Endothelial cell of umbilical vein (primary cell): ENCODE results near the gene MS4A14. TPM values are rescaled to one million over a fixed set of nuclear protein-coding genes. Genes with fewer than 3 reads are reported as not detected.

ENCODE experiments used
- BruUV-seq: library from RNA; stranded (reverse); fragments of 400-500 nt; replicated peaks from 2 replicates; lab custom pipeline; 2021; lab: Mats Ljungman, UMichigan
- CTCF ChIA-PET: fragments of 300-600, 350-600 bp; sonication (Branson Sonifier 250); formaldehyde crosslinking; loops from one replicate; lab custom pipeline; 2021; ENCODE audit warnings: antibody characterized with exemption, inconsistent platforms; lab: Charles Lee
- POLR2A ChIA-PET: fragments of 300-600, 350-600 bp; sonication (Branson Sonifier 250); formaldehyde crosslinking; loops from one replicate; lab custom pipeline; 2021; ENCODE audit warnings: antibody characterized with exemption, inconsistent platforms; lab: Charles Lee
- DNase-seq: peaks from one replicate; pipeline ENCODE4 v3.0.0-alpha.2; 2011; ENCODE audit warnings: low read depth, low spot score
- FAIRE-seq: peaks from 2 replicates; lab custom pipeline; 2011; peaks lifted over from hg19 to GRCh38; lab: Jason Lieb, UNC
- H2AFZ ChIP-seq: 2 replicates; pipeline ENCODE4 v1.6.0; 2012; ENCODE audit warnings: low read depth, low read length, control low read depth, inconsistent platforms
- H3K27ac ChIP-seq: 2 replicates; pipeline ENCODE4 v1.5.1; 2011; ENCODE audit warnings: low read depth, mild to moderate bottlenecking, control low read depth, low read length, moderate library complexity; ENCODE audit not compliant: insufficient read depth
- H3K27me3 ChIP-seq, 2 experiments: 2 replicates each; pipeline versions ENCODE4 v1.6.0 to v1.6.1; 2011; ENCODE audit warnings: low read length in 2 of 2, mixed read lengths in 1 of 2; ENCODE audit not compliant: control insufficient read depth in 2 of 2, insufficient read depth in 2 of 2
- H3K36me3 ChIP-seq, 2 experiments: 2 replicates in 1 of 2; 3 replicates in 1 of 2; pipeline ENCODE4 v1.5.1; 2011; ENCODE audit warnings: low read length in 2 of 2, mild to moderate bottlenecking in 1 of 2, moderate library complexity in 1 of 2; ENCODE audit not compliant: control insufficient read depth in 2 of 2, insufficient read depth in 2 of 2; ENCODE audit errors: extremely low read depth in 1 of 2
- H3K4me1 ChIP-seq: 3 replicates; pipeline ENCODE4 v1.5.1; 2011; ENCODE audit warnings: mild to moderate bottlenecking, low read length; ENCODE audit not compliant: control insufficient read depth, insufficient read depth; ENCODE audit errors: extremely low read depth
- H3K4me2 ChIP-seq: 2 replicates; pipeline ENCODE4 v1.6.1; 2011; ENCODE audit warnings: low read length, control low read depth, mixed read lengths; ENCODE audit not compliant: insufficient read depth
- H3K4me3 ChIP-seq, 3 experiments: fragments of 200-600 bp in 1 of 3; sonication (generic), shearing (Covaris generic) in 1 of 3; replicated peaks in 1 of 3; 2 replicates each; pipeline ENCODE4 v1.5.1; 2011 to 2016; ENCODE audit warnings: control low read depth in 3 of 3, low read length in 3 of 3, mild to moderate bottlenecking in 2 of 3, inconsistent platforms in 1 of 3, low read depth in 1 of 3, moderate library complexity in 1 of 3; ENCODE audit not compliant: insufficient read depth in 1 of 3
- H3K79me2 ChIP-seq: 2 replicates; pipeline ENCODE4 v1.6.0; 2012; ENCODE audit warnings: low read length, inconsistent platforms; ENCODE audit not compliant: control insufficient read depth, insufficient read depth
- H3K9ac ChIP-seq: replicated peaks from 2 replicates; pipeline ENCODE3; 2011; ENCODE audit warnings: low read length, control low read depth; ENCODE audit not compliant: insufficient read depth; ENCODE audit errors: extremely low read depth
- H3K9me1 ChIP-seq: replicated peaks from 3 replicates; pipeline ENCODE4 v1.6.0; 2011; ENCODE audit warnings: mild to moderate bottlenecking, low read length; ENCODE audit not compliant: control insufficient read depth, insufficient read depth; ENCODE audit errors: extremely low read depth
- H3K9me3 ChIP-seq: replicated peaks from 2 replicates; pipeline ENCODE4 v1.5.1; 2012; ENCODE audit warnings: low read length, inconsistent platforms; ENCODE audit not compliant: control insufficient read depth, insufficient read depth
- H4K20me1 ChIP-seq: replicated peaks from 2 replicates; pipeline ENCODE3; 2011; ENCODE audit warnings: mild to moderate bottlenecking, low read length; ENCODE audit not compliant: control insufficient read depth, insufficient read depth; ENCODE audit errors: extremely low read depth
- EZH2 ChIP-seq: IDR thresholded peaks from 2 replicates; pipeline ENCODE4 v1.6.1; 2012; ENCODE audit warnings: borderline replicate concordance, low read depth, mild to moderate bottlenecking, moderate library complexity, low read length, inconsistent platforms; ENCODE audit not compliant: severe bottlenecking
- FOS ChIP-seq: IDR thresholded peaks from 2 replicates; pipeline ENCODE4 v1.6.1; 2011; ENCODE audit warnings: mild to moderate bottlenecking, low read length, moderate library complexity, borderline replicate concordance; ENCODE audit not compliant: insufficient read depth
- GATA2 ChIP-seq: IDR thresholded peaks from 2 replicates; pipeline ENCODE4 v1.7.0; 2011; ENCODE audit warnings: low read depth, mild to moderate bottlenecking, moderate library complexity, mixed read lengths, low read length; ENCODE audit not compliant: insufficient read length, insufficient read depth
- JUN ChIP-seq: IDR thresholded peaks from 2 replicates; pipeline ENCODE4 v1.6.1; 2011; ENCODE audit warnings: borderline replicate concordance, low read depth; ENCODE audit not compliant: insufficient read length, insufficient read depth
- MYC ChIP-seq: IDR thresholded peaks from one replicate; pipeline ENCODE4 v1.6.1; 2011; ENCODE audit warnings: mild to moderate bottlenecking, low read depth, low read length
- POLR2A ChIP-seq: IDR thresholded peaks from 2 replicates; pipeline ENCODE4 v1.6.1; 2012; ENCODE audit warnings: low read depth, mild to moderate bottlenecking, control low read depth, low read length
- POLR2AphosphoS5 ChIP-seq: IDR thresholded peaks from 2 replicates; pipeline ENCODE4 v1.6.1; 2012; ENCODE audit warnings: low read depth, mild to moderate bottlenecking, control low read depth, low read length, moderate library complexity; ENCODE audit not compliant: insufficient read depth
- dilution Hi-C: fragments of 300-500 bp; cut with MboI; formaldehyde crosslinking; loops from one replicate; pipeline ENCODE4 v1.15.0; 2019; ENCODE audit warnings: low sequenced_read_pairs; ENCODE audit not compliant: extremely low pct_ligation_motif_present
- intact Hi-C: fragments of 100-400 bp; cut with micrococcal nuclease; formaldehyde crosslinking; loops from one replicate; pipeline ENCODE4 v1.10.0; 2022
- polyA plus RNA-seq, 4 experiments: library from polyadenylated mRNA; depleted of rRNA in 3 of 4; stranded (reverse) in 3 of 4; unstranded in 1 of 4; fragments of >200 nt; gene quantifications; 2 replicates each; pipeline versions ENCODE4 v1.2.1 to v1.2.3, GENCODE V29; 2011 to 2012; ENCODE audit warnings: missing spikeins in 1 of 4
- total RNA-seq: library from RNA; stranded (reverse); gene quantifications from 2 replicates; pipeline ENCODE4 v1.2.3, GENCODE V29; 2021
- TF ChIP-seq, protein P1 (sequence below), 2 donors: IDR thresholded peaks; 1 replicate in 1 of 2; 2 replicates in 1 of 2; pipeline ENCODE4 v1.5.1; 2011; ENCODE audit warnings: low read length in 2 of 2, mild to moderate bottlenecking in 2 of 2, moderate library complexity in 2 of 2, control low read depth in 1 of 2, inconsistent platforms in 1 of 2, low read depth in 1 of 2; ENCODE audit not compliant: insufficient read depth in 1 of 2; ENCODE audit errors: extremely low read depth in 1 of 2
- TF ChIP-seq, protein P2 (sequence below): IDR thresholded peaks from 2 replicates; pipeline ENCODE4 v1.6.1; 2011; ENCODE audit not compliant: insufficient read depth, insufficient read length

MS4A14 gene
- total and polyA plus RNA-seq, 2 donors (not counting 3 experiments of a cell fraction or from before 2014, with no cell fraction given), result not detected

DNA sequence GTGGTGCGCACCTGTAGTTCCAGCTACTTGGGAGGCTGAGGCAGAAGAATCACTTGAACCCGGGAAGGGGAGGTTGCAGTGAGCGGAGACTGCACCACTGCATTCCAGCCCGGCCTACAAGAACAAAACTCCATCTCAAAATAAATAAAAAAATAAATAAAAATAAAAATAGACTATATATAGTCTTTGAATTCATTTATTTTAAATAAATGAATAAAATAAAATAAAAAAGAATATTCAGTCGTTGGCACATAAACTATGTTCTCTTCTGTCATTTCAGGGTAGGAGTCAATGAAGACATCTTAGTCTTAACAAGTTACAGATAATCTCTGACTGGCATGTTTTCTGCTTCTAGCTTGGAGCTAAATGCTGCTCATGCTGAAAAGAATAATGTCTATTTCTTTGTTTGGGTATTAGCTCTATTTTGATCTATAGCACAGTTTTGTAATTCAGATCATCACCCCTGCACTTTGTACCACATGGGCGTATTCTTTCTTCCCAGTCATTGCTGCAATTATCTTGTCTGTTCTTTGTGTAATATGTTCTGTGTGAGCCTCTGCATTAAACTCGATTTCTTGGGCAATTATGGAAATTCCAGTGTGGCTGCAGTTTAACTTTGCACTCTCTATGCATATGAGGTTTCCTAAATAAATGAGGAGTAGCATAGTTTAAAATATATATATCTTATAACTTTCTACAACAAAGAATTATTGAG lies 1.4 kb upstream of the MS4A14 start:
- FAIRE-seq (no peak), DNase-seq (no peak)
- Histone ChIP-seq H3K9ac (no peak overlapping the region), H3K9me1 (no peaks in the 10 kb centered on the region), H3K4me2 (no peak overlapping the region), H2AFZ (no peak overlapping the region), H3K36me3 (no peaks in the 10 kb centered on the region), H3K4me3 (no peak overlapping the region), H4K20me1 (no peaks in the 10 kb centered on the region), H3K27ac (no peak overlapping the region), H3K9me3 (no peaks in the 10 kb centered on the region), H3K79me2 (no peaks in the 10 kb centered on the region), H3K27me3 (no peaks in the 10 kb centered on the region), H3K4me1 (no peaks in the 10 kb centered on the region)
- intact Hi-C loops, result no loop called here
- CTCF ChIA-PET, result no interaction called here
- dilution Hi-C loops, result no loop called here
- POLR2A ChIA-PET, result no interaction called here
- TF ChIP-seq GATA2, result no peak
- TF ChIP-seq, protein P1, sequence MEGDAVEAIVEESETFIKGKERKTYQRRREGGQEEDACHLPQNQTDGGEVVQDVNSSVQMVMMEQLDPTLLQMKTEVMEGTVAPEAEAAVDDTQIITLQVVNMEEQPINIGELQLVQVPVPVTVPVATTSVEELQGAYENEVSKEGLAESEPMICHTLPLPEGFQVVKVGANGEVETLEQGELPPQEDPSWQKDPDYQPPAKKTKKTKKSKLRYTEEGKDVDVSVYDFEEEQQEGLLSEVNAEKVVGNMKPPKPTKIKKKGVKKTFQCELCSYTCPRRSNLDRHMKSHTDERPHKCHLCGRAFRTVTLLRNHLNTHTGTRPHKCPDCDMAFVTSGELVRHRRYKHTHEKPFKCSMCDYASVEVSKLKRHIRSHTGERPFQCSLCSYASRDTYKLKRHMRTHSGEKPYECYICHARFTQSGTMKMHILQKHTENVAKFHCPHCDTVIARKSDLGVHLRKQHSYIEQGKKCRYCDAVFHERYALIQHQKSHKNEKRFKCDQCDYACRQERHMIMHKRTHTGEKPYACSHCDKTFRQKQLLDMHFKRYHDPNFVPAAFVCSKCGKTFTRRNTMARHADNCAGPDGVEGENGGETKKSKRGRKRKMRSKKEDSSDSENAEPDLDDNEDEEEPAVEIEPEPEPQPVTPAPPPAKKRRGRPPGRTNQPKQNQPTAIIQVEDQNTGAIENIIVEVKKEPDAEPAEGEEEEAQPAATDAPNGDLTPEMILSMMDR (IDR thresholded peaks at IDR 0.05; ENCODE audit: extremely low read depth in 1 of 2, insufficient read depth in 1 of 2, low read depth in 1 of 2, low read length in 2 of 2), result no peak
- TF ChIP-seq, protein P2, sequence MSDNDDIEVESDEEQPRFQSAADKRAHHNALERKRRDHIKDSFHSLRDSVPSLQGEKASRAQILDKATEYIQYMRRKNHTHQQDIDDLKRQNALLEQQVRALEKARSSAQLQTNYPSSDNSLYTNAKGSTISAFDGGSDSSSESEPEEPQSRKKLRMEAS, result no peak
- no peak for TF ChIP-seq EZH2
- no peak for TF ChIP-seq MYC
- no peak for TF ChIP-seq POLR2AphosphoS5
- TF ChIP-seq JUN, result no peak
- no peak for TF ChIP-seq FOS
- no peak for TF ChIP-seq POLR2A
- no TSS peak for BruUV-seq
